ENCODE results near the gene TMEM168.
"Not testable (repeated sequence)": the region's sequence is repeated elsewhere in the genome, so short reads cannot be mapped to it uniquely, and the experiment has no call there.

The TMEM168 gene

GRCh38 chr7:112789817-112790585, at the start of gene TMEM168:
TSS of gene TMEM168 (minus strand) at chr7:112790393. CDS start at chr7:112784825, 5,568 bp downstream.
- peak; percentile 70 for DNase-seq (ENCODE audit: low read depth)

GRCh38 chr7:112835928-112836327, 45.7 kb upstream of the TMEM168 start:
- not testable (repeated sequence) for DNase-seq (ENCODE audit: low read depth)

GRCh38 chr7:112833082-112833481, 42.9 kb upstream of the TMEM168 start:
- DNase-seq (ENCODE audit: low read depth): no peak

- DNase-seq (ENCODE audit: low read depth): no peak
Observed at GRCh38 chr7:112830769-112831168, 40.6 kb upstream of the TMEM168 start.

GRCh38 chr7:112828696-112829095, 38.5 kb upstream of the TMEM168 start:
- no peak for DNase-seq (ENCODE audit: low read depth)

GRCh38 chr7:112821345-112821744, 31.2 kb upstream of the TMEM168 start:
- DNase-seq (ENCODE audit: low read depth): no peak

GRCh38 chr7:112819536-112819935, 29.3 kb upstream of the TMEM168 start:
- no peak for DNase-seq (ENCODE audit: low read depth)

- no peak for DNase-seq (ENCODE audit: low read depth)
Observed at GRCh38 chr7:112806156-112806555, 16.0 kb upstream of the TMEM168 start.

GRCh38 chr7:112802406-112802805, 12.2 kb upstream of the TMEM168 start:
- no peak for DNase-seq (ENCODE audit: low read depth)

GRCh38 chr7:112800486-112800885, 10.3 kb upstream of the TMEM168 start:
- no peak for DNase-seq (ENCODE audit: low read depth)

- no peak for DNase-seq (ENCODE audit: low read depth)
Observed at GRCh38 chr7:112799448-112800120, 9.4 kb upstream of the TMEM168 start.

GRCh38 chr7:112798274-112799159, 8.3 kb upstream of the TMEM168 start:
- DNase-seq (ENCODE audit: low read depth): no peak

GRCh38 chr7:112796552-112796951, 6.4 kb upstream of the TMEM168 start:
- not testable (repeated sequence) for DNase-seq (ENCODE audit: low read depth)

GRCh38 chr7:112792441-112792840, 2.2 kb upstream of the TMEM168 start:
- no peak for DNase-seq (ENCODE audit: low read depth)

GRCh38 chr7:112791465-112792168, 1.4 kb upstream of the TMEM168 start:
- DNase-seq (ENCODE audit: low read depth): no peak

GRCh38 chr7:112790586-112791003, 402 bp upstream of the TMEM168 start:
- no peak for DNase-seq (ENCODE audit: low read depth)

GRCh38 chr7:112789453-112789816, 758 bp downstream of the TMEM168 start:
- DNase-seq (ENCODE audit: low read depth): no peak

- DNase-seq (ENCODE audit: low read depth): no peak
Observed at GRCh38 chr7:112788778-112789343, 1.3 kb downstream of the TMEM168 start.

- DNase-seq (ENCODE audit: low read depth): no peak
Observed at GRCh38 chr7:112784603-112785002, 5.6 kb downstream of the TMEM168 start.

- DNase-seq (ENCODE audit: low read depth): no peak
Observed at GRCh38 chr7:112782498-112782897, 7.7 kb downstream of the TMEM168 start.

GRCh38 chr7:112781558-112781957, 8.6 kb downstream of the TMEM168 start:
- DNase-seq (ENCODE audit: low read depth): no peak

- no peak for DNase-seq (ENCODE audit: low read depth)
Observed at GRCh38 chr7:112781110-112781509, 9.1 kb downstream of the TMEM168 start.

All from stimulated activated CD8-positive, alpha-beta memory T cell treated with anti-CD3 and anti-CD28 coated beads, Interleukin-15, amount 100 ng/mL, for 24 hours (primary cell).